Stimulated activated naive CD4-positive, alpha-beta T cell treated with Interleukin-2 at 50 U/mL for 16 hours (primary cell): ENCODE data around the gene SPAST.
"Not testable (repeated sequence)": the region's sequence is repeated elsewhere in the genome, so short reads cannot be mapped to it uniquely, and the experiment has no call there.

Experiments
- DNase-seq: peaks from one replicate; lab custom pipeline; 2025; lab: John Stamatoyannopoulos, UW

Gene SPAST

DNA sequence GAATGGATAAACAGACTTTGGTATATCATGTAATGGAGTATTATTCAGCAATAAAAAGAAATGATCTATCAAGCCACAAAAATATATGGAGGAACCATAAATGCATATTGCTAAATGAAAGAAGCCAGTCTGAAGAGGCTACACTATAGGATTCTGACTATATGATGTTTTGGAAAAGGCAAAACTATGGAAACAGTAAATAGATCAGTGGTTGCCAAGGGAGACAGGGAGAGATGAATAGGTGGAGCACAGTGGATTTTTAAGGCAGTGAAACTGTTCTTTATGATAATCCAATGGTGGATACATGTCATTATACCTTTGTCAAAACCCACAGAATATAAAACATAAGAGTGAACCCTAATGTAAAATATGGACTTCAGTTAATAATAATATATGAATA, 61.3 kb downstream of the SPAST start:
- DNase-seq, result no peak

GRCh38 chr2:32128636-32129035, 65.3 kb downstream of the SPAST start:
- DNase-seq, result no peak

DNA sequence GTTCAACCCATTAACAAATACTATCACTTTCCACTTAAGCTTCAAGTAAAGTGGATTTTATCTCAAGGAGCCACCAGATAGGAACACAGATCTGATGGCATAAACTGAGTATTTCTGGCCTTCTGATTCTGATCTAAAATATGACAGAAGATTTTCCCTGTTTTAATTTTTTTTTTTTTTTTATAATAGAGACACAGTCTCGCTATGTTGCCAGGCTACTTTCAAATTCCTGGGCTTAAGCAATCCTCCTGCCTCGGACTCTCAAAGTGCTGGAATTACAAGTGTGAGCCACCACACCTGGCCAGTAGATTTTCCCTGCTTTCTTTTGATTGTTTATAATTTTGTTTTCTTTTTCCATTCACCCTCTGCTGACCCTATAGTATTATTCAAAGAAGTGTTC, 65.7 kb downstream of the SPAST start:
- no peak for DNase-seq

DNA sequence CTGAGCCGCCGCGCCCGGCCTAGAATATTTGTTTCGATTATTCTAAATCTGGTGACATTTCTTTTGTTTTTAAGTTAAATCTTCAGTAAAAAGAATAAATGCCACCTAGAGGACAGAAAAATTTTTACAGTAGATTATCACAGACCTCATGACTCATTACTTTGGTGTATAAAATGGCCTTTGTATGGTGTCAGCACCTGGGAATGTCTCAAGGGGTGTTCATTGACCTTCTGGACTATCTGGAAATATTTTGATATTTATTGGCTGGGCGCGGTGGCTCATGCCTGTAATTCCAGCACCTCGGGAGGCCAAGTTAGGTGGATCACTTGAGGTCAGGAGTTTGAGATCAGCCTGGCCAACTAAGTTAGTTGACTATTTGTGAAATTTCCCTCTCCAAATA, 72.1 kb downstream of the SPAST start:
- DNase-seq, result no peak

- DNase-seq, result no peak
Observed at GRCh38 chr2:32136097-32136496, 72.7 kb downstream of the SPAST start.

DNA sequence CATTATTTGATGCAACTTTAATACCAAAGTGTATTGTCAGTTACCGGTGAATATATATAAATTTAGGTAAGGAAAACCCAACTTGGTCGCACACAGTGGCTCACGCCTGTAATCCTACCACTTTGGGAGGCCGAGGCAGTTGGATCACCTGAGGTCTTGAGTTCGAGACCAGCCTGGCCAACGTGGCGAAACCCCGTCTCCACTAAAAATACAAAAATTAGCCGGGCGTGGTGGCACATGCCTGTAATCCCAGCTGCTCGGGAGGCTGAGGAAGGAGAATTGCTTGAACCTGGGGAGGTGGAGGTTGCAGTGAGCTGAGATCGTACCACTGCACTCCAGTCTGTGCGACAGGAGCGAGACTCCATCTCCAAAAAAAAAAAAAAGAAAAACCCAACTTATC, 88.2 kb downstream of the SPAST start:
- DNase-seq, result not testable (repeated sequence)

GRCh38 chr2:32159678-32160077, 96.3 kb downstream of the SPAST start:
- no peak for DNase-seq

DNA sequence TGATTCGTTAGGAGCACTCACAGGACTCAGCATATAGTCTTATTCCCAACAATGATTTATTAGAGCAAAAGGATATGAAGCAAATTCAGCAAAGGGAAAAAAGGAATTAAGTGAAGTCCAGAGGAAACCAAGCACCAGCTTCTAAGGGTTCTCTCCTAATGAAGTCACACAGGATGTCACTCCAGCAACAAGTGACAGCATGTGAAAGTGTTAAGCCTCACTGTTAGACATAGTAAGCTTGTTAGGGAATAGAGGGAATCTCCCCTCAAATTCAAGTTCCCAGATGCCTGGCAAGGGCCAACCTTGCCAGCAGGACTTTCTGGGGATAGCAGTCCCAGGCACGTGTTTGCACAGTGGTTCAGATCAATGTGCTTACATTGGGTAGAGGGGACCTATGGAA, 97.9 kb downstream of the SPAST start:
- DNase-seq, result no peak

DNA sequence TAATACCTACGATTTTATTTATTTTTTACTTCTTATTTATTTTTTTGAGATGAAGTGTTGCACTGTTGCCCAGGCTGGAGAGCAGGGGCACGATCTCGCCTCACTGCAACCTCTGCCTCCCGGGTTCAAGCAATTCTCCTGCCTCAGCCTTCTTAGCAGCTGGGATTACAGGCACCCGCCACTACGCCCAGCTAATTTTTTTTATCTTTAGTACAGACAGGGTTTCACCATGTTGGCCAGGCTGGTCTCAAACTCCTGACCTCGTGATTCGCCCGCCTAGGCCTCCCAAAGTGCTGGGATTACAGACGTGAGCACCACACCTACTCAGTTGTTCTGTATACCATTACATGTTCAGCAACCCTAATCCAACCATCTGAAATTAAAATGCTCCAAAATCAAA, 100.9 kb downstream of the SPAST start:
- DNase-seq, result not testable (repeated sequence)

DNA sequence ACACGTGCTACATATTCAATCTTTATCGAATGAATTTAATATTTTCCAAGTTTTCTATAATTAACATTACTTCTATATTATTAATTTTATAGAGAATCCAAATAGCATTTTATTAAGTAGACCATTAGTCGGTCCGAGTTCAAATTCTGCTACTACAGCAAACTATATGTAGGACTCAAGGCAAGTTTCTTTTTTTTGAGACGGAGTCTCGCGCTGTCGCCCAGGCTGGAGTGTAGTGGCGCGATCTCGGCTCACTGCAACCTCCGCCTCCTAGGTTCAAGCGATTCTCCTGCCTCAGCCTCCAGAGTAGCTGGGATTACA, 101.6 kb downstream of the SPAST start:
- not testable (repeated sequence) for DNase-seq

GRCh38 chr2:32166115-32166574, 102.8 kb downstream of the SPAST start:
- no peak for DNase-seq

- DNase-seq, result no peak
Observed at GRCh38 chr2:32168513-32168912, 105.2 kb downstream of the SPAST start.

- no peak for DNase-seq
Observed at GRCh38 chr2:32172870-32173269, 109.5 kb downstream of the SPAST start.

- no peak for DNase-seq
Observed at GRCh38 chr2:32182667-32183066, 119.3 kb downstream of the SPAST start.

- DNase-seq, result no peak
Observed at GRCh38 chr2:32189011-32189410, 125.7 kb downstream of the SPAST start.

DNA sequence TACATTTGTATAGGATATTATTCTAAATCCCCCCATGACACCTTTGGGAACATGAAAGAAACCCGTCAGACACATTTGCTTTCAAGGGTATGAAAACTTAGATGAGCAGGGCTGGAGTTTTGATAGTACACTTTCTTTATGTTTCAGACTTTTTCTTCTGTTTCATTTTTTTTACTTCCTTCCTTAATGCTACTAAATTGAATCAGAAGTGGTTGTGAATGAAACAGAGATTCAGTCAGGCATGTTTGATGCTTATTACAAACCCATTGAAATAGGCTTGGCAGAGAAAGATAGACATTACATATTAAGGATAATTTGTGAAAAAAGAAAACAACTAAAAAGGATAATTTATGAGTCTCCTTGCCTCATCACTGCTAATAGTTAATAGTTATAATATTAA, 129.1 kb downstream of the SPAST start:
- no peak for DNase-seq

DNA sequence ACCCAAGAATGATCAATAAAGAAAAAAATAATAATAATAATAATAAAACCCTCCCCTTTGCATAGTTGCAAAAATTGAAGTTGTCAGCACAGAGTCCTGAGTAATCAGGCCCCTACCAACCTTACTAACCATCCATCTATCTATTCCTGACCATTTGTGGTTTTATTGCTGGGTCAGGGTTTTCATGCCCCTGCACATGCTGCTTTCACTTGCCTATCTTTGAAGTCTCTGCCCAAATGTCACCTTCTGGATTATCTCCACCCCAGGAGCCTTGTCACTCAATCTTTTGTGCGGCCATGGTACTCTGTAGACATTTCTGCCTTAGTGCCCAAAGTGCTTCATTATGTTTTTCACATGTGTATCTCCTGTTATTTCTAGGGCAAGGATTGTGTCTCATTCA, 137.5 kb downstream of the SPAST start:
- no peak for DNase-seq

- DNase-seq, result not testable (repeated sequence)
Observed at GRCh38 chr2:32203428-32203827, 140.1 kb downstream of the SPAST start.
